Astrocyte of the cerebellum (primary cell): ENCODE data around the gene LBR.

Experiments used
- DNase-seq: peaks from one replicate; pipeline ENCODE4 v3.0.0-alpha.2; 2011; ENCODE audit warnings: low read depth
- H3K4me3 ChIP-seq: 2 replicates; pipeline ENCODE4 v1.5.1; 2011; ENCODE audit warnings: mild to moderate bottlenecking, low read depth, low read length, moderate library complexity
- in situ Hi-C: cut with HindIII; loops from 2 replicates; pipeline ENCODE4 v1.10.0; 2017; ENCODE audit warnings: low sequenced_read_pairs
- TF ChIP-seq, protein P1 (sequence below): IDR thresholded peaks from 2 replicates; pipeline ENCODE4 v1.5.1; 2012; ENCODE audit warnings: low read length, low read depth, moderate library complexity, mild to moderate bottlenecking; ENCODE audit errors: missing control alignments

The LBR gene

DNA sequence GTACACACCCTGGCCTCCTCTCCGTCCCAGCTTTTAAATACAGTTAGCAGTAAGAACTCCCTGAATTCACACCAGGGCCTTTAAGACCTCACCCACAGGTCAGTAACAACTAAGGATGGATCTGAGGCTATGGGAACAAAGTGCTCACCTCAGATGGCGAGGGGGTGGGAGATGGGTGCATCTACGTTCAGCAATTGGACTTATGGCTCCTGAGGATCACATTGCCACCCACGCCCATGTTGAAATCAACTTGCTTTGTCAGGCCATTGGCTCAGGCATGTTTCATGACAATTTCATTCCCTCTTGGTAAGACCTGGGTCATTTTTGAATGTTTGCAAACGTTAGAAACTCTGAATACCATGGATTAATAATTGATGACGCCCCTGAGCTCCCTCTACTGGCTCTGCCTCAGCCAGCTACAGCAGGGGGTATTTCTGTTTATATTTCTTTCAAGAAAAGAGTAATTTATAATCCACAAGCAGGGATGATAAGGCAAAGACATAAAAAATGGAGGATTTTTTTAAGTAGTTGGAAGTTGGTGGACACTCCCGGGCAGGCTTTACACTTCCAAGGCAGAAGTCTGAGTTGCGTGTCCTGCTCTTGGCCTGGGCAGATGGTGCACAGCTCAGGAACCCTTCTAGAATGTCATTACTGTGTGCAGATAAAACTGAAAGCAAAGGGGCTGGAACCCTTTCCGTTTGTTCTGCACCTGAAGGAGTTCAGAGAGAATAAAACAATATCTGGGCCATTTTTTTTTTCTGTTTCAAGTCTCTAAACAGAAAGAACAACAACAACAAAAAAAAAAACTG, 13.7 kb upstream of the LBR start:
- no peak for DNase-seq
- TF ChIP-seq, protein P1, sequence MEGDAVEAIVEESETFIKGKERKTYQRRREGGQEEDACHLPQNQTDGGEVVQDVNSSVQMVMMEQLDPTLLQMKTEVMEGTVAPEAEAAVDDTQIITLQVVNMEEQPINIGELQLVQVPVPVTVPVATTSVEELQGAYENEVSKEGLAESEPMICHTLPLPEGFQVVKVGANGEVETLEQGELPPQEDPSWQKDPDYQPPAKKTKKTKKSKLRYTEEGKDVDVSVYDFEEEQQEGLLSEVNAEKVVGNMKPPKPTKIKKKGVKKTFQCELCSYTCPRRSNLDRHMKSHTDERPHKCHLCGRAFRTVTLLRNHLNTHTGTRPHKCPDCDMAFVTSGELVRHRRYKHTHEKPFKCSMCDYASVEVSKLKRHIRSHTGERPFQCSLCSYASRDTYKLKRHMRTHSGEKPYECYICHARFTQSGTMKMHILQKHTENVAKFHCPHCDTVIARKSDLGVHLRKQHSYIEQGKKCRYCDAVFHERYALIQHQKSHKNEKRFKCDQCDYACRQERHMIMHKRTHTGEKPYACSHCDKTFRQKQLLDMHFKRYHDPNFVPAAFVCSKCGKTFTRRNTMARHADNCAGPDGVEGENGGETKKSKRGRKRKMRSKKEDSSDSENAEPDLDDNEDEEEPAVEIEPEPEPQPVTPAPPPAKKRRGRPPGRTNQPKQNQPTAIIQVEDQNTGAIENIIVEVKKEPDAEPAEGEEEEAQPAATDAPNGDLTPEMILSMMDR: peak; percentile 24
- no peak overlapping the region for H3K4me3 ChIP-seq
- in situ Hi-C loops: no loop called here

DNA sequence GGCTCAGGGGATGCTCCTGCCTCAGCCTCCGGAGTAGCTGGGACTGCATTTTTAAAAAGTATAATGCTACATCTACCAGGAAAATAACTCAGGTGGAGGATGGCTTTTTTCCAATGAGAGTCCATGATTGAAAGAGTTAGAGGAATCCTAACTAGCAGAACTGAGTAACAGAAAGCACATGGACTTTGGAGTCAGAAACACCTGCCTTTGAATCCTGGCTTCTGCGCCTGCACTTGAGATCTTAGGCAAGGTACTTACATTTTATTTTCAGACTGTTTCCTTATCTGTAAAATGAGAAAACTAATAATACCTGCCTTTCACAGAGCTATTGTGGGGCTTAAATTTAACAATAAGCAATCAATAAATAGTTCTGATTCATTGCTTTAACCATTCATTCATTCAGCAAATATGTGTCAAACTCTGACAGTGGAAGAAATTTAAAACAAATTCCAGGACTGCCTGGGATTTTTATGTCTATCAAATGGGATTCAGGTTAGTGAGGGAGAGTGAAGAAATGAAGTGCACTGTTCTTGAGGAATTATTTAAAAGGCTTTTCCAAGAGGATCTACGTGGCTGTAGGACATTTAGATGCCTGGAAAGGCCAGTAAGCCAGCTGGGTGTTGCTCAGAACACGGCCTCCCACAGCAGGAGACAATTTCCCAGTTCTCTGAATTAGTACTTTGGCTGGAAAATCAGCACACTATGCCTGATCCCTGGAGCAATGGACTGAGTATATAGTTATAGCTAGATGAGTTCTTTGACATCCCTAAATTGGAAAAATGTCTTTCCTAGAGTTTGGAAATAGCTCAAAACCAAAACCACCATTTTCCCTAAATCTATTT, 12.8 kb upstream of the LBR start:
- TF ChIP-seq, protein P1: no peak
- no peak overlapping the region for H3K4me3 ChIP-seq
- DNase-seq: no peak
- in situ Hi-C loops: no loop called here

DNA sequence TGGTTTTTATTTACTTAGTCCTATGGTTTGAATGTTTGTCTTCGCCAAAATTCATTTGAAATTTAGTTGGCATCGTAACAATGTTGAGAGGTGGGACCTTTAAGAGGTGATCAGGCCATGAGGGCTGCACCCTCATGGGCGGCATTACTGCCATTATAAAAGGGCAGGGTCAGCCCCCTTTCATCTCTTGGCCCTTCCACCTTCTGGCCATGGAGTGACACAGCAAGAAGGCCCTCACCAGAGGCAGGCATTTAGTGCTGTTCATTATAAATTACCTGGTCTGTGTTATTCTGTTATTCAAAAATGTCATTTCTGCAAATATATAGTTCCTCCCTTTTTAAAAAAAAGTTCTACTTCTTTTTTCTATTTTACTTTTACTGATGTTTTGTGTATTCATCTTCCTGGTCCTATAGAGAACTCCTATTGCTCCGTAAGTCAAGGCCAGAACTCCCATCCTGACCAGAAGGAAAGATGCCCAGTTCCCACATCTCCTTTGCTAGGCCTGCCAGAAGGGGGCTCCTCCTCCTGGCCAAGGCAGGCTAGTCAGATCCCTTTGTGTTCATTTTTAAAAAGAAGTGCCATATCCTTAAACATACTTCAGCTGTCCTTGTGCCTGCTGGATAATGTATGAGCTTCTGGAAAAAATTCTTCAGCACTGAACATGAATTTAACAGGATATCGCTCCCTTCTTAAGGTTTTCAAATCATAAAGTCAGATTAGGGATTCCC, 10.0 kb upstream of the LBR start:
- DNase-seq: no peak
- H3K4me3 ChIP-seq: no peak overlapping the region
- TF ChIP-seq, protein P1: peak; percentile 73
- in situ Hi-C loops: no loop called here

DNA sequence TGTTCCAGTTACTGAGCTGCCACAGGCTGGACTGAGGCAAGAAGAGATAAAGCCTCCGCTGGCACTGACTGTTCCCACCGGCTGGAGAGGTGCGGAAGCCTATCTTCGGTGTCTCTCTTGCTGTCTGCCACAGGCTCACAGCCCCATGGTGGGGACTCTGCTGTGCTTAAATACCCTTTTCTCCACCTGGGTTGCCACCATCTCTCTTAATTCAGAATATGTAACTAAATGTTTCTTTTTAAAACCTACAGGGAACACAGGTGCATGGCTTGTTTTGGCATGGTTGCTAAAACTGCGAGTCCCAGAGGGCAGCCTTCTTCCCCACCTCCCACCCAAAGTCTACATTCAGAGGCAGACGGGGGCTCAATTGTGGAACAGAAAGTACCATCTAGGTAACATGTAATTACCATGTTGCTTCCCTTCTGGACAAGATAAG, 8.1 kb upstream of the LBR start:
- TF ChIP-seq, protein P1: no peak
- in situ Hi-C loops: no loop called here
- no peak overlapping the region for H3K4me3 ChIP-seq
- no peak for DNase-seq

DNA sequence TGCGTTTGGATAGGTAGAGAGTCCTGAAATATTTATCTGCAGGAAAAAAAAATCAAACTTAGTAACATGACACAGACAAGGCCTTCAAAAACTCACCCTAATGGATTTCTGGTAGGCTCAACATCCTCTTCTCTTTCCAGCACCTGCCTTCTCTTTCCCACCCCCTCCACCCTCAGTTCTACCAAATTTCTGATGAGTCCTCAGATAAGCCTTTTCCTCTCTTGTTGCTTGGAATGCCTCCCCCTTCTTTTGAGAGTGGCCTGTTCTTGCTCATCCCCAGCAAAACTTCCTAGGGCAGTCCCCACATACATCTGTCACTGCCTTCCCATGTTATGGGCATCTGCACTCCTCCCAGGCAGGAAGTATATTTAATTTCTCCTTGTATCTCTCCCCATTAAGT, 7.6 kb upstream of the LBR start:
- TF ChIP-seq, protein P1: no peak
- in situ Hi-C loops: no loop called here
- no peak overlapping the region for H3K4me3 ChIP-seq
- no peak for DNase-seq

DNA sequence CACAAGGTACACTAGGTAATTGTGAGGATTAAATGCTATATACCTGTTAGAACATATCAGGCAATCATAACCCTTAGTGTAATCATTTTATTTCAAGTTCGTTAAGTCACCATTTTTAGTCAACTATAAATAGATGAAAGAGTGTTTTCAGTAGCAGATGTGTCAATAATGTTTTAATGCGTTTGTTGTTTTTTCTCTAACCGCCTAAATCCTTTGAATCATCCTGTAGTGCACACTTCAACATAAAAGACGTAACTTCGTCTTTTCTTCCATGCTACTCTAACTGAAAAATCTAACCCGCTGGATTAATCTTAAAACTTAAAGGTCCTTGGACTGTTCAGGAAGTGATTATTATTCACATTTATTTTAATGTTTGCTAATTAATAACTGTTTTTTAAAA, 7.2 kb upstream of the LBR start:
- TF ChIP-seq, protein P1: no peak

More for the DNA sequence above, 7.2 kb upstream of the LBR start:
- H3K4me3 ChIP-seq: no peak overlapping the region
- DNase-seq: no peak
- in situ Hi-C loops: no loop called here
